GM18511 (cell line): Measurements from ENCODE around the gene IFIT3.

ENCODE experiments used
- ATAC-seq: cut with Tn5 transposase; IDR thresholded peaks from one replicate; pipeline ENCODE4 v1.9.1; 2021; ENCODE audit warnings: mild to moderate bottlenecking, moderate library complexity; ENCODE audit not compliant: unreplicated experiment

The IFIT3 gene

DNA sequence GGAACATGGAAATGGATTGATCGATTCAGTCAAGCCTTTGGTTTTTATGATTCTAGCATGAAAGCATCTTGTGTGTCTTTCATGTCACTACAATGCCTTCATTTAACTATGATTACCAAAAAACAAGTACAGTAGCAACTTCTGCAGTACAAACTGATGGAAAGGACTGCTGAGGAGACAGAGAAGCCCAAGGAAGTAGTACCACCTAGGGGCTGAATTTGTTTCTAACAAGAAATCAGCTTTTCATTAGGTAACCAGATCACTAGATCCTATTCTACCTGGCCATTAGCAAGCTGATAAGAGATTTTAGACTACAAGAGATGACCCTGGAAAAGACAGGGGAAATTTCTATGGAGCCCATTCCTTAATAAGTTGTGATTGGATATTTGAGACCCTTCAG, 61.5 kb downstream of the IFIT3 start:
- ATAC-seq: no peak
